ENCODE data around the gene SREBF2.

The SREBF2 gene

GRCh38 chr22:41906822-41907221 lies 73.9 kb downstream of the SREBF2 start:
- no peak for DNase-seq (ENCODE audit: low read depth in 1 of 2, low spot score in 1 of 2)

GRCh38 chr22:41907436-41908401 lies 74.8 kb downstream of the SREBF2 start:
- DNase-seq (ENCODE audit: low read depth in 1 of 2, low spot score in 1 of 2) = no peak

GRCh38 chr22:41908411-41909309 lies 75.8 kb downstream of the SREBF2 start:
- no peak for DNase-seq (ENCODE audit: low read depth in 1 of 2, low spot score in 1 of 2)

- DNase-seq (ENCODE audit: low read depth in 1 of 2, low spot score in 1 of 2) = no peak
Observed at GRCh38 chr22:41909310-41910049, 76.6 kb downstream of the SREBF2 start.

DNA sequence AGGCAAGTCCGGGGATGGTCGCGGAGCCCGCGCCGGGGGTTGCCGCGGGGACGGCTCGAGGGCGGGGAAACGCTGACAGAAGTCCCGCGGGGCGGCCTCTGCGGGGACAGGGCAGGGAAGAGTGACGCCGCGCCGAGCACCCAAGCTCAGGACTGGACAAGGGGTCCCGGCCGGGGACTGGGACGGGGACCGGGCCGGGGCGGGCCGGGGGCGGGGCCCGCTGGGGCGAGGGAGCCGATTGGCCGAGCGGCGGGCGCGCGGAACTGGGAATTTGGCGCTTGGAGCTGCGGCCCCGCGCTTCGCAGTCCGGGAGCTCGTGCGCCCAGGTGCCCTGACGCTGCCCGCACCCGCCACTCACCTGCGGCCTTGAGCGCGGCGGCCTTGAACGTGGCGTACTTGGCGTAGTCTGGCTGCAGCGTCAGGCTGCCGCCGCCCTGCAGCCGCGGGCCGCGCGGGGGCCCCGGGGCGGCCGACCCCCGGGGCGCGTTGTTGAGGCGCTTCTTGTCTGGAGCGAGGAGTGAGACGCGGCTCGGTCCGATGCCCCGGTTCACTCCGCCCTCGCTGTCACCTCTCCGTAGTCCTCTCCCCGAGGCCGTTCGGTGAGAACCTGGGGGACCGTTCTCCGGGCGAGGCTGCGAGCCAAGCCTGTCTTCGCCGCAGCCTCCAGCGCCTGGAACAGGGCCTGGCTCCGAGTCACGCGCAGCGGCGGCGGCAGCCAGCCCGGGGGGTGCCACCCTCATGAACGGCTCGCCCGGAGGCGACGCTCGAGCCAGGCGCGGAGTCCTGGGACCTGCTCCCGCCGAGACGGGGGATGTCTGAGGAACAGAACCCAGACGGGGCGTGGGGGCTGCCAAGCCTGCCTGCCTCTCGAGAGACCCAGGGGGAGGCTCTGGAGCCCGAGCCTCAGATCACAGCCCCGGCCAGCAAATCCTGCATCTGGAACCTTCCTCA lies 77.4 kb downstream of the SREBF2 start:
- no peak for DNase-seq (ENCODE audit: low read depth in 1 of 2, low spot score in 1 of 2)

DNA sequence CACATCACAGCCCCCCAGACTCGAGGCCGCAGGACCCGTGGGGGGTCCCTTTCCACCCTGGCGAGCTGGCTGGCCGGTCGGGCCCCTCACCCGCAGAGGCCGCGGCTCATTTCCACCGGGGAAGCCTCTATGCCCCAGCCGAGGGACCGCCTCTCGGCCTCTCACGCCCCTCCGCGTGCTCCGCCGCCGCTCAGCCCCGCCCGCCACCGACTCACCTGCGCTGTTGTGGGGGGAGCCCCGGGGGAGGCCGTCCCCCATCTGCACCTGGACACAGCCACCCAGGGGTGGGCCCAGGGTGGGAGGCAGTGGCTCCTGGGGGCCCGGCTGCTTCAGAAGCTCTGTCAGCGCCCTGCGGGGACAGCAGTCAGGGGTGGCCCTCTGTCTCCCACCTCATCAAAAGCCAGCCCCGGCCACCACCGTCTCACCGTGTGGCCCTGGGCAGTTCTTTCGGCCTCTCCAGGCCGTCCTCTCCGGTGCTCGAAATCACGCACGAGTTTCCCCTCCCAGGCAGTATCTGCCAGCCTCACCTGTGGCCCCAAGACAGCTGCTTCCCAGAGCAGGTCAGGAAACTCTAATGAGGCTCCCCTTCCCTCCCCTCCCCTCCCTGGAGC lies 78.2 kb downstream of the SREBF2 start:
- no peak for DNase-seq (ENCODE audit: low read depth in 1 of 2, low spot score in 1 of 2)

- DNase-seq (ENCODE audit: low read depth in 1 of 2, low spot score in 1 of 2) = no peak
Observed at GRCh38 chr22:41912338-41913039, 79.6 kb downstream of the SREBF2 start.

- no peak for DNase-seq (ENCODE audit: low read depth in 1 of 2, low spot score in 1 of 2)
Observed at GRCh38 chr22:41913040-41913719, 80.3 kb downstream of the SREBF2 start.

- DNase-seq (ENCODE audit: low read depth in 1 of 2, low spot score in 1 of 2) = no peak
Observed at GRCh38 chr22:41913842-41914534, 81.1 kb downstream of the SREBF2 start.

- no peak for DNase-seq (ENCODE audit: low read depth in 1 of 2, low spot score in 1 of 2)
Observed at GRCh38 chr22:41914611-41915034, 81.7 kb downstream of the SREBF2 start.

DNA sequence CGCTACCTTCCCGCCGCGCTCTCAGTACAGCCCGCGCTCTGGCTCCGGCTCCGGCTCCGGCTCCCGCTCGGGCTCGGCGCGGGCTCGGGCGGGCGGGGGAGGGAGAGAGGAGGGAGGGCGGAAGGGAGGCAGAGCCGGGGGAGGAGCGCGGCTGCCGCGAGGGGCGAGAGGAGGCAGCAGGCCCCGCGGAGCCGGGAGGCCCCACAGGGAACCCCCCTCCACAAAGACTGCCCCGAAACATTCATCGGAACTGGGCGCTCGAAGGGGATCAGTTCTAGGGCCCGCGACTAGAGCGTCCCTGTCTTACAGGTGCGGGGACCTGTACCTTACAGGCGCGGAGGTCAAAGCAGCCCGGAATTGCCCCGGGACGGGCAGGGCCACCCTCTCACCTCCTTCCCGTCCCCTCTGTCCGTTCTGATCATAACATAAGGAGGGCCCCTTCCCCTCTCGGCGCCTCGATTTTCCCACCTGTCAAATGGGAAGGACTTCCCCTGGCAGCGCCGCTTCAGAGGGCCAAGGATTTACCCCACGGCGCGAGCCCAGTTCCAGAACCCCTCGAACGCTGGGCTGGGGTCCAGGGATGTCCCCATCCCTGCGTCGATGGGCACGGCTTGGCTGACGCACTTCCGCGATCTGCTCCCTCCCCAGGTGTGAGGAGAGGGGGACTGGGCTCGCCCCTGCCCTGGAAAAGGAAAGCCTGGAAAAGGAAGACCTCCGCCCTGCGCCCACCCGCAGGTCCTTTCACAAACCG lies 82.3 kb downstream of the SREBF2 start, which contains the start of gene SHISA8:
SHISA8 (minus strand) TSS at position 40 of the 751 bp plus-strand sequence. CDS start 407 bp downstream, outside the sequence.
- DNase-seq (ENCODE audit: low read depth in 1 of 2, low spot score in 1 of 2) = peak; percentile 34 to 53

GRCh38 chr22:41915786-41916493 lies 83.0 kb downstream of the SREBF2 start:
- no peak for DNase-seq (ENCODE audit: low read depth in 1 of 2, low spot score in 1 of 2)

DNA sequence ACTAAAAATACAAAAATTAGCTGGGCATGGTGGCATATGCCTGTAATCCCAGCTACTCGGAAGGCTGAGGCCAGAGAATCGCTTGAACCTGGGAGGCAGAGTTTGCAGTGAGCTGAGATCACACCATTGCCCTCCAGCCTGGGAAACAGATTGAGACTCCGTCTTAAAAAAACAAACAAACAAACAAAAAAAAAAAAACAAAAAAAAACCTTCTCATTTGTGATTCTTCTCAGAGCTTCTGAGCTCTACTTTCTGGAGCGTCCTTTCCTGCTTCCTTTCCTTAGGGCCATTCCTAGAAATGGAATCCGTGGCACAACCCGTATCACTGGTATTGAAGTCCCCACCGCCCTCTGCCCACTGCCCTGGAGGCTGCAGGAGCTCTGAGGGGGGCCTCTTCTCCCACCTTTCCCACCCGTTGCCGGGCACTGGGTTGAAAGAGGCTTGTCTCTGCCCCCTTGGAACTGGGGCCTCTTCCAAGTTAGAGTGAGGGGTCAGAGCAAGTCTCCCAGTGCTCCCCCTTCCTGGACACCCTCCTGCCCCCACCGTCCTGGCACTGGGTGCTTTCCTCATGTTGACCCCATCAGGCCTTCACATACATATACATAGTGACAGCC lies 83.9 kb downstream of the SREBF2 start:
- no peak for DNase-seq (ENCODE audit: low read depth in 1 of 2, low spot score in 1 of 2)

GRCh38 chr22:41917375-41917902 lies 84.5 kb downstream of the SREBF2 start:
- DNase-seq (ENCODE audit: low read depth in 1 of 2, low spot score in 1 of 2) = no peak
